Measurements from ENCODE around the gene EIF1AD. TPM values are rescaled to one million over a fixed set of nuclear protein-coding genes. Genes with fewer than 3 reads are reported as not detected.

Gene EIF1AD
- total RNA-seq, 4 donors from 2014 or later = 24.6 to 58.2 (median 28.8) TPM

DNA sequence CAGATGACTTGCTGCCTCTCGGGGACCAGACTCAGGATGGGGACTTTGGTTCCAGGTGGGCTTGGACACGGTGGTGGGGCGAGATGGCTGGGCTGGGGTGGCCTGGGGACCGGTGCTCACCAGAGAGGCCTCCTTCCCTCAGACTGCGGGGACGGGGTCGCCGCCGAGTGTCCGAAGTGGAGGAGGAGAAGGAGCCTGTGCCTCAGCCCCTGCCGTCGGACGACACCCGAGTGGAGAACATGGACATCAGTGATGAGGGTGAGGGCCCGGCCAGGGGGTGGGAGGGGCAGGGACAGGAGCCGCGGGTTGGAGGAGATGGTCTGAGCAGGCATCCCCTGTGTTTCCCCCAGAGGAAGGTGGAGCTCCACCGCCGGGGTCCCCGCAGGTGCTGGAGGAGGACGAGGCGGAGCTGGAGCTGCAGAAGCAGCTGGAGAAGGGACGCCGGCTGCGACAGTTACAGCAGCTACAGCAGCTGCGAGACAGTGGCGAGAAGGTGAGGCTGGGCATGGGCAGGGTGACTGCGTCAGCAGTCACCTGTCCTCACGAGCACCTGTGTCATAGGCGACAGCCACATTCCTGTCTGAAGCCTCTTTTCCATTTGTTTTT lies 34.5 kb downstream of the EIF1AD start:
- ATAC-seq (ENCODE audit: low FRiP score) = no peak
- TF ChIP-seq, protein P1, sequence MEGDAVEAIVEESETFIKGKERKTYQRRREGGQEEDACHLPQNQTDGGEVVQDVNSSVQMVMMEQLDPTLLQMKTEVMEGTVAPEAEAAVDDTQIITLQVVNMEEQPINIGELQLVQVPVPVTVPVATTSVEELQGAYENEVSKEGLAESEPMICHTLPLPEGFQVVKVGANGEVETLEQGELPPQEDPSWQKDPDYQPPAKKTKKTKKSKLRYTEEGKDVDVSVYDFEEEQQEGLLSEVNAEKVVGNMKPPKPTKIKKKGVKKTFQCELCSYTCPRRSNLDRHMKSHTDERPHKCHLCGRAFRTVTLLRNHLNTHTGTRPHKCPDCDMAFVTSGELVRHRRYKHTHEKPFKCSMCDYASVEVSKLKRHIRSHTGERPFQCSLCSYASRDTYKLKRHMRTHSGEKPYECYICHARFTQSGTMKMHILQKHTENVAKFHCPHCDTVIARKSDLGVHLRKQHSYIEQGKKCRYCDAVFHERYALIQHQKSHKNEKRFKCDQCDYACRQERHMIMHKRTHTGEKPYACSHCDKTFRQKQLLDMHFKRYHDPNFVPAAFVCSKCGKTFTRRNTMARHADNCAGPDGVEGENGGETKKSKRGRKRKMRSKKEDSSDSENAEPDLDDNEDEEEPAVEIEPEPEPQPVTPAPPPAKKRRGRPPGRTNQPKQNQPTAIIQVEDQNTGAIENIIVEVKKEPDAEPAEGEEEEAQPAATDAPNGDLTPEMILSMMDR (IDR thresholded peaks at IDR 0.05) = no peak

DNA sequence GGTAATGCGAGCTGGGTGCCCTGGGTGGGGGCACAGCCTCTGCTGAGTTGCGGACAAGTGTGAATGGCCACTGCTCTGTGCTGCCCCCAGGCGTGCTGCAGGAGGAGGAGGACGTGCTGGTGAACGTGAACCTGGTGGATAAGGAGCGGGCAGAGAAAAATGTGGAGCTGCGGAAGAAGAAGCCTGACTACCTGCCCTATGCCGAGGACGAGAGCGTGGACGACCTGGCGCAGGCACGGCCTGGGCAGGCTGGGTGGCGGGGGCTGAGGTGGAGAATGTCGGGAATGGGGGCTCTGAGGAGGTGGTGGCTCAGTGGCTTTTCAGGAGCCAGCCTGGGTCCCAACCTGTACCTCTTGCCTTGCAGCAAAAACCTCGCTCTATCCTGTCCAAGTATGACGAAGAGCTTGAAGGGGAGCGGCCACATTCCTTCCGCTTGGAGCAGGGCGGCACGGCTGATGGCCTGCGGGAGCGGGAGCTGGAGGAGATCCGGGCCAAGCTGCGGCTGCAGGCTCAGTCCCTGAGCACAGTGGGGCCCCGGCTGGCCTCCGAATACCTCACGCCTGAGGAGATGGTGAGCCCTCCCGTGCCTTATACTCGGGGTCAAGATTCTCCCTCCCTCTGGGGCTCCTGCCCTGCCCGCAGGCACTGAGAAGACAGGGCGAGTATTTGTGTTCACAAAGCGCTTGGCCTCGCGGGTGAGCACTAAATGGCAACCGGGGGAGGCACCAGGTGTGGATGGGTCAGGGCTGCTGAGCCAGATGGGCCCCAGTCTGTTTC lies 35.8 kb downstream of the EIF1AD start:
- DNase-seq (ENCODE audit: low spot score) = no peak
- TF ChIP-seq, protein P1 (IDR thresholded peaks at IDR 0.05) = no peak
- no peak for ATAC-seq (ENCODE audit: low FRiP score)

More for the DNA sequence above, 34.5 kb downstream of the EIF1AD start:
- no peak for DNase-seq (ENCODE audit: low spot score)

DNA sequence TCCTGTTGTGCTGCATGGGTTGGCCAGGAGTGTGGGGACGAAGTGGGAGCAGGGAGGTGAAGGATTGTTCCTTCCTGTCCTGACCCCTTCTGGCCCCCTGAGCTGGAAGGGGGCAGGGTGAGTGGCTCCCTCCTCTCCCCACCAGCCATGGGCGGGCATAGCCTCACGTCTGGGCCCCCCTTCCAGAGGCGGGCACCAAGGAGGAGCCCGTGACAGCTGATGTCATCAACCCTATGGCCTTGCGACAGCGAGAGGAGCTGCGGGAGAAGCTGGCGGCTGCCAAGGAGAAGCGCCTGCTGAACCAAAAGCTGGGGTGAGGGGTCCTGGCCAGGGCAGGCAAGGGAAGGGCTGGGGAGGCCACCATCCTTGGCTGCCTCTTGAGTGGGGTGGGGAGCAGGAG lies 37.1 kb downstream of the EIF1AD start:
- TF ChIP-seq, protein P1 (IDR thresholded peaks at IDR 0.05) = no peak
- DNase-seq (ENCODE audit: low spot score) = no peak

DNA sequence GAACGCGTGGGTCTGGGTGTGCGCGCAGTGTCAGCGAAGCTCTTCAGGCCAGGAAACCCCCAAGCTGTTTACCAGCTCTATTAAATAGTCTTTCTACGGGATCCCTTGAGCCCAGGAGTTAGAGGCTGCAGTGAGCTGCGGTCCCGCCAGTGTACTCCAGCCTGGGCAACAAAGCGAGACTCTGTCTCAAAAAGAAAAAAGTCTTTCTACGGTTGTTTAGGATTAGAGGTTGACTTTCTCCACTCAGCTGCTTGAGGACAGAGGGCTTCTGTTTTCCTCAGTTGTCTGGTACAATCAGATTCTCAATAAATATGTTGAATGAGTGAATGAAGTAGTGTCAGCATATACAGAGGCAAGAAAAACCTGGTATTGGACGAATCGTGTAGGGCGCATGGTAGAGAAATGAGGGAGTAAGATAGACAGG lies 39.8 kb downstream of the EIF1AD start:
- ATAC-seq (ENCODE audit: low FRiP score) (no peak), DNase-seq (ENCODE audit: low spot score) (no peak)
- TF ChIP-seq, protein P1 (IDR thresholded peaks at IDR 0.05) = no peak

More for the DNA sequence above, 37.1 kb downstream of the EIF1AD start:
- no peak for ATAC-seq (ENCODE audit: low FRiP score)

DNA sequence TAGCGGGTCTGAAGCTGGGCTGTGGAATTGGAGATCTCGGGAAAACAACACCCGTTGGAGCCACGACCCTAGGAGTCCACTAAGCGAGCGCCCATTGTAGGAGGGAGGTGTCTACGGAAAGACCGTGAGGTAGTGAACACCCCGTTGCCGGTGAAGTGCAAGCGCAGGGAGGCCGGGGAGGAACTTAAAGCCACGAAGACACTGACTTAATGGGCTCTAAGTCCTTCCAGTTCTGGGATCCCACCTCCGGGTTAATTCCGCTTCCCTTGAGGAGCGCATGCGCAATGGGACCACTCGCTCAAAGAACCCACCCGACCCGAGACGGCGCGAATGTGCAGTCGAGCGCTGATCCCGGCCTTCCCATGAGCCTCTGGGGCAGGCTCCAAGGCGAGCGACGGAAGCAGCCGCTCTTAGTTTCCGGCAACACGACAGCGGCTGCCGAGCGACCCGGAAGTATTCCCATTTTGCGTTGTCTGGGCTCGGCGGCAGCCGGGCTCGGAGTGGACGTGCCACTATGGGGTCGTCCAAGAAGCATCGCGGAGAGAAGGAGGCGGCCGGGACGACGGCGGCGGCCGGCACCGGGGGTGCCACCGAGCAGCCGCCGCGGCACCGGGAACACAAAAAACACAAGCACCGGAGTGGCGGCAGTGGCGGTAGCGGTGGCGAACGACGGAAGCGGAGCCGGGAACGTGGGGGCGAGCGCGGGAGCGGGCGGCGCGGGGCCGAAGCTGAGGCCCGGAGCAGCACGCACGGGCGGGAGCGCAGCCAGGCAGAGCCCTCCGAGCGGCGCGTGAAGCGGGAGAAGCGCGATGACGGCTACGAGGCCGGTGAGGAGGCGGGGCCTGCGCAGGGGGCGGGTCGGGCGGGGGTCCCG lies 40.5 kb downstream of the EIF1AD start, which contains the start of gene SART1:
Gene SART1, plus strand, starts transcription at position 468 of the 874 bp plus-strand sequence. Its CDS starts 47 bp downstream, at position 515.
- DNase-seq (ENCODE audit: low spot score) = peak; percentile 88
- TF ChIP-seq, protein P1 (IDR thresholded peaks at IDR 0.05) = no peak
- ATAC-seq (ENCODE audit: low FRiP score) = peak; percentile 96

DNA sequence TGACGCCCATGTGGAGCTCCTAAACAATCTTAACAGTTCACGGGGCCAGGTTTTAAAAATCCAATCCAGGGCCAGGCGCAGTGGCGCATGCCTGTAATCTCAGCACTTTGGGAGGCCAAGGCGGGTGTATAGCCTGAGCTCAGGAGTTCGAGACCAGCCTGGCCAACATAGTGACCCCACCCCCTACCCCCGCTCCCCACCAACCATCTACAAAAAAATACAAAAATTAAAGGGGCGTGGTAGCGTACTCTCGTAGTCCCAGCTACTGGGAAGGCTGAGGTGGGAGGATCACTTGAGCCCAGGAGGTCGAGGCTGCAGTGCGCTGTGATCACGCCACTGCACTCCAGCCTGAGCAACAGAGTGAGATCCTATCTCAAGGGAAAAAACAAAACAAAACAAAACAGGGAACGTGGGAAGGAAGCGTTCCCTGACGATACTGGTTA lies 41.1 kb downstream of the EIF1AD start:
- no peak for ATAC-seq (ENCODE audit: low FRiP score)
- TF ChIP-seq, protein P1 (IDR thresholded peaks at IDR 0.05) = no peak
- DNase-seq (ENCODE audit: low spot score) = no peak

All from omental fat pad (tissue), 4 donors.